NB4 (cell line): Measurements from ENCODE around the gene FKBP2.

ENCODE experiments used
- CTCF ChIP-seq: IDR thresholded peaks from one replicate; pipeline ENCODE4 v1.5.1; 2012; ENCODE audit warnings: low read depth, low read length
- POLR2A ChIP-seq: IDR thresholded peaks from 2 replicates; pipeline ENCODE4 v1.6.1; 2011; ENCODE audit warnings: mild to moderate bottlenecking; ENCODE audit not compliant: insufficient read length; ENCODE audit errors: extremely low read depth

GRCh38 chr11:64206457-64207255 lies 34.2 kb upstream of the FKBP2 start, which contains the start of gene FERMT3:
- no peak for TF ChIP-seq CTCF
- TF ChIP-seq POLR2A = peak; percentile 61
